Loucy (cell line): ENCODE data around the gene LBP.

ENCODE experiments used
- H2AFZ ChIP-seq: fragments of 200-600 bp; sonication (generic); 2 replicates; pipeline ENCODE4 v1.6.0; 2016; ENCODE audit warnings: antibody characterized with exemption, mild to moderate bottlenecking, low read length, moderate library complexity
- H3F3A ChIP-seq: fragments of 200-600 bp; 2 replicates; pipeline ENCODE4 v1.6.0; 2016; ENCODE audit warnings: antibody characterized with exemption, low read depth, mild to moderate bottlenecking
- H3K27me3 ChIP-seq: fragments of 200-600 bp; sonication (generic); 2 replicates; pipeline ENCODE4 v1.6.1; 2014; ENCODE audit warnings: low read length, mild to moderate bottlenecking; ENCODE audit not compliant: insufficient read depth, poor library complexity, severe bottlenecking
- H3K36me3 ChIP-seq: fragments of 200-600 bp; sonication (generic); 2 replicates; pipeline ENCODE4 v1.6.1; 2016; ENCODE audit warnings: low read length; ENCODE audit not compliant: insufficient read depth
- H3K4me1 ChIP-seq: fragments of 200-600 bp; sonication (generic); 2 replicates; pipeline ENCODE4 v1.5.1; 2014; ENCODE audit warnings: low read length, mild to moderate bottlenecking; ENCODE audit not compliant: insufficient read depth, poor library complexity, severe bottlenecking
- H3K4me2 ChIP-seq: fragments of 200-600 bp; sonication (generic); 2 replicates; pipeline ENCODE4 v1.6.0; 2014; ENCODE audit warnings: antibody characterized with exemption, low read length, low read depth, mild to moderate bottlenecking; ENCODE audit not compliant: poor library complexity, severe bottlenecking
- H3K4me3 ChIP-seq: fragments of 200-600 bp; sonication (generic); 2 replicates; pipeline ENCODE4 v1.5.1; 2014; ENCODE audit warnings: low read length, mild to moderate bottlenecking, mixed read lengths; ENCODE audit not compliant: poor library complexity, severe bottlenecking
- H3K79me2 ChIP-seq: fragments of 200-600 bp; sonication (generic); 2 replicates; pipeline ENCODE4 v1.6.1; 2014; ENCODE audit warnings: low read length; ENCODE audit not compliant: insufficient read depth
- H3K9ac ChIP-seq: fragments of 200-600 bp; sonication (generic); 2 replicates; pipeline ENCODE4 v1.6.0; 2014; ENCODE audit warnings: mild to moderate bottlenecking, low read depth, low read length, moderate library complexity; ENCODE audit not compliant: poor library complexity, severe bottlenecking
- H3K9me2 ChIP-seq: fragments of 200-600 bp; sonication (generic); replicated peaks from 2 replicates; pipeline ENCODE4 v1.6.1; 2016; ENCODE audit warnings: low read depth, low read length, mixed read lengths
- H3K9me3 ChIP-seq: fragments of 200-600 bp; sonication (generic); 2 replicates; pipeline ENCODE4 v1.6.1; 2014; ENCODE audit warnings: mild to moderate bottlenecking, antibody characterized with exemption, low read length, low read depth; ENCODE audit not compliant: insufficient read depth
- H4K20me1 ChIP-seq: fragments of 200-600 bp; sonication (generic); 2 replicates; pipeline ENCODE4 v1.6.0; 2014; ENCODE audit warnings: antibody characterized with exemption, low read length, mild to moderate bottlenecking; ENCODE audit not compliant: insufficient read depth, poor library complexity, severe bottlenecking
- EZH2phosphoT487 ChIP-seq: fragments of 200-600 bp; IDR thresholded peaks from 2 replicates; pipeline ENCODE4 v1.6.1; 2018; ENCODE audit warnings: antibody characterized with exemption, mild to moderate bottlenecking, moderate library complexity, borderline replicate concordance
- TF ChIP-seq, protein P1 (sequence below): fragments of 200-600 bp; sonication (generic); conservative IDR thresholded peaks from 2 replicates; pipeline ENCODE4 v1.5.1; 2014; ENCODE audit warnings: mild to moderate bottlenecking, antibody characterized with exemption, low read length

Gene LBP

DNA sequence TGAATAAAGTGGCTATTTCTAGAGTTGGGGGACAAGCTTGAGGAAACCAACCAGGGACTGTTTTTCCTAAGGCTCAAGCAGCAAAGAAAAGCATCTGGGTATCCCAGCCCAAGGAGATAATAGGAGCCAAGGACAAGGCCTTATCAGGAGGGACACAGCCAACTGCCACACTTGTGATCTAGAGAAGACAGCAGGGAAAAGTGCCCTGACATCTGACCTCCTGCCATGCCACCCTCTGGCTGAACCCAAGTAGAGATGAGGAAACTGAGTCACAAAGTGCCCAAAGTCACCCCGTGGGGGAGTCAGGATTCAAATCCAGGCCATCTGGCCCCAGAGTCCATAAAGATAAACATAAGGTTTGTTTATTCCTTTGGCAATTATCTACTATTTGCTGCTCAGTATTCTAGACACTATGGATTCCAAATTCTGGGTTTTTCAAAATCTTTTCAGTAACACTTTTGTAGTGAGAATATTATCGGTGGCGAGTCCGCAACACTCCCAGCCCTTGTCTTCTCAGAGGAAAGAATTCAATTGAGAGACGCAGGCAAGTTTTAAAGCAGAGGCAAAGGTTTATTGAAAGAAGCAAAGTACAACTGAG is 3.5 kb upstream of the LBP start:
- no peak overlapping the region for H3K9ac ChIP-seq
- H3K9me2 ChIP-seq, result no peaks in the 10 kb centered on the region
- H3K4me1 ChIP-seq, result no peaks in the 10 kb centered on the region
- H4K20me1 ChIP-seq, result no peaks in the 10 kb centered on the region
- TF ChIP-seq, protein P1, sequence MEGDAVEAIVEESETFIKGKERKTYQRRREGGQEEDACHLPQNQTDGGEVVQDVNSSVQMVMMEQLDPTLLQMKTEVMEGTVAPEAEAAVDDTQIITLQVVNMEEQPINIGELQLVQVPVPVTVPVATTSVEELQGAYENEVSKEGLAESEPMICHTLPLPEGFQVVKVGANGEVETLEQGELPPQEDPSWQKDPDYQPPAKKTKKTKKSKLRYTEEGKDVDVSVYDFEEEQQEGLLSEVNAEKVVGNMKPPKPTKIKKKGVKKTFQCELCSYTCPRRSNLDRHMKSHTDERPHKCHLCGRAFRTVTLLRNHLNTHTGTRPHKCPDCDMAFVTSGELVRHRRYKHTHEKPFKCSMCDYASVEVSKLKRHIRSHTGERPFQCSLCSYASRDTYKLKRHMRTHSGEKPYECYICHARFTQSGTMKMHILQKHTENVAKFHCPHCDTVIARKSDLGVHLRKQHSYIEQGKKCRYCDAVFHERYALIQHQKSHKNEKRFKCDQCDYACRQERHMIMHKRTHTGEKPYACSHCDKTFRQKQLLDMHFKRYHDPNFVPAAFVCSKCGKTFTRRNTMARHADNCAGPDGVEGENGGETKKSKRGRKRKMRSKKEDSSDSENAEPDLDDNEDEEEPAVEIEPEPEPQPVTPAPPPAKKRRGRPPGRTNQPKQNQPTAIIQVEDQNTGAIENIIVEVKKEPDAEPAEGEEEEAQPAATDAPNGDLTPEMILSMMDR, result no peak
- no peak for TF ChIP-seq EZH2phosphoT487
- H3K27me3 ChIP-seq, result no peaks in the 10 kb centered on the region
- H3K36me3 ChIP-seq, result no peaks in the 10 kb centered on the region
- no peak overlapping the region for H2AFZ ChIP-seq
- no peak overlapping the region for H3K4me2 ChIP-seq
- no peaks in the 10 kb centered on the region for H3K79me2 ChIP-seq
- H3F3A ChIP-seq, result no peaks in the 10 kb centered on the region
- no peaks in the 10 kb centered on the region for H3K9me3 ChIP-seq
- H3K4me3 ChIP-seq, result no peak overlapping the region

DNA sequence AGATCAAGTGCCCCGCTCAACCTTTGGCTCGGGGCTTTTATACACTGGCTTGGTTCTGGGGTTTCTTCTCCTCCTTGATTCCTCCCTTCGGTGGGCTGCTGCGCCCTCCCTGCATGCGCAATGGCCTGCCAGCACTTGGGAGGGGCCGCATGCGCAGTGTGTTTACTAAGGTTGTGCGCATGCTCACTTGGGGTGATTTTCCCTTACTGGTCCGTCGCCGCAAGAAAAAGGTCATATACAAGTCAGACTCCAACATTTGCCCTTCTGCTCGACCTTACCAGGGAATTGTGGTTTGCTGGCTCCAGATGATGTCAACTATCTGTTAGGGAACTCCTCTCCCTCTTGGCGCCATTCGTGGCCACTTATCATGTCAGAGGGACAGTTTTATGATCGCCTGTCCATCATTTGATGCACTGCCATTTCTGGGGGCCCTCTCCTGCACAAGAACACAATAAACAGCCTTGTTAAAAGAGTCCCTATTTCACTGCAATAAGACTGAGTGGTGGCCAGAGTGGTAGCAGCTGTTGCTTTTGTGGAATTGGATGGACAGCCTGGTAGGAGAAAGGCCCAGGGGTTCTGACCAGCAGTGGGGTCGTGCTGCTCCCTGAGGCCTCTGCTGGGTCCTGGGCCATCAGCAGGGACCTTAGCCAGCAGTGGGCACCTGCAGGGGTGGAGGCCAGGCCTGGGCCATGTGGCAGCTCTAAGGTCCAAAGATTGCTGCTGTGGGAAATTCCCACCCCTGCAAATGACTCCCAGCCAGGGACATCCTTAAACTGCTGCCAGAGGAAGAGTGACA is 2.8 kb upstream of the LBP start:
- TF ChIP-seq, protein P1, result no peak
- TF ChIP-seq EZH2phosphoT487, result no peak
- Histone ChIP-seq H3K79me2 (no peaks in the 10 kb centered on the region), H2AFZ (no peak overlapping the region), H3K36me3 (no peaks in the 10 kb centered on the region), H3K9me3 (no peaks in the 10 kb centered on the region), H4K20me1 (no peaks in the 10 kb centered on the region), H3K4me3 (no peak overlapping the region), H3K4me1 (no peaks in the 10 kb centered on the region), H3K4me2 (no peak overlapping the region), H3K27me3 (no peaks in the 10 kb centered on the region), H3K9ac (no peak overlapping the region), H3F3A (no peaks in the 10 kb centered on the region), H3K9me2 (no peaks in the 10 kb centered on the region)

DNA sequence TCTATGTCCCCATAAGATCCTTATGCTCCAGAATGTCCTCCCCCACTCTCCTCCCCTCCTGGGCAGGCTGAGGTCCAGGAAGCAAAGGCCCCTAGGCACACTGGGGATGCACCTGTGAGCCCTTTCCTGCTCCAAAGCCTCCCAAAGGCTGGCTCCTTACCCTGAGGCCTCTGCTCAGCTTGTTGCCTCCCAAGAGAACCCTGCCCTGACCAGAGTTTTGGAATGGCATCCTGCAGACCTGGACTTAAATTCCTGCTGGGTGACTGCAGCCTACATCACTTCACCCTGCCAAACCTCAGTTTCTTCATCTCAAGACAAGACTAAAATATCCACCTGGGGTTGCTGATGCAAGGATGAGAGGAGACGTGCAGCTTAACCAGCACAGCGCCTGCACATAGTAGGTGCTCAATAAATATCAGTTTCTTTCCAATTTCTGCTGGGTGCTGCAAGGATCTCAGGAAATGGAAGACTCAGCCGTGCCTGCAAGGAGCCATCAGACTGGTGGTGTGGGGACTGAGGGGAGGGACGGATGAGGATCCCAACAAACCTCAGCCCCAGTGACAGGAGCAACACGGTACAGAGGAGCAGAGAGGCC is 2.1 kb upstream of the LBP start:
- no peaks in the 10 kb centered on the region for H4K20me1 ChIP-seq
- TF ChIP-seq, protein P1, result no peak
- TF ChIP-seq EZH2phosphoT487, result no peak
- no peaks in the 10 kb centered on the region for H3K27me3 ChIP-seq
- no peaks in the 10 kb centered on the region for H3K36me3 ChIP-seq
- no peak overlapping the region for H3K9ac ChIP-seq
- H3K9me3 ChIP-seq, result no peaks in the 10 kb centered on the region
- H3K9me2 ChIP-seq, result no peaks in the 10 kb centered on the region
- H3K4me3 ChIP-seq, result no peak overlapping the region
- H3K79me2 ChIP-seq, result no peaks in the 10 kb centered on the region
- H3K4me1 ChIP-seq, result no peaks in the 10 kb centered on the region
- no peaks in the 10 kb centered on the region for H3F3A ChIP-seq
- H3K4me2 ChIP-seq, result no peak overlapping the region
- no peak overlapping the region for H2AFZ ChIP-seq
